ENCODE data around the gene SFT2D3. TPM values are rescaled to one million over a fixed set of nuclear protein-coding genes. Genes with fewer than 3 reads are reported as not detected.

Gene SFT2D3
- total and polyA plus RNA-seq, 9 donors: 5.1 to 9.8 (median 6.9) TPM

DNA sequence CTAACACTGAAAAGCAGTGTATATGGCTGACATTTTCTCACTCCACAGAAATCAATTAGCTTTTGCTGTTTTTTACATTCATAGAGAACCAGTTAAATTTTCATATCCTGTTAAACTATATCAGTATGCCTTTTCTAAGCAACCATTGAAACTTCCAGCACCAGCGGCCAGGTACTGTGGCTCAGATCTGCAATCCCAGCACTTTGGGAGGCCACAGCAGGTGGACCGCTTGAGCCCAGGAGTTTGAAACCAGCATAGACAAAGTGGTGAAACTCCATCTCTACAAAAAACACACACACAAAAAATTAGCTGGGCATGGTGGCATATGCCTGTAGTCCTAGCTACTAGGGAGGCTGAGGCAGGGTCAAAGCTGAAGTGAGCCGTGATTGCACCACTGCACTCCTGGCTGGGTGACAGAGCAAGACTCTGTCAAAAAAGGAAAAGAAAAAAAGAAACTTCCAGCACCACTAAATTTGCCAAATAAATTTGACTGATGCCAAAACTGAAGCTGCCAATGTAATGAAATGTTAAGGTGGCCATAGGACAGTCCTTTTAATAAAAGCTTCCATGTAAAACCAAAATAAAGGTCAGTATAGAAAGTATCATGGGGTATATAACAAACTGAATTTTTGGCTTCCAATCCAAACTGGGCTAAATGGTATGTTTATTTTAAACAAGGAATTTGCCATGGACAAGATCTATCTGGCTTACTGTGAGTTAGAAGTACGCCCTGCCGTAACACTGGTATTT lies 3.5 kb downstream of the SFT2D3 start:
- DNase-seq: no peak
- peaks cover 3% of the 10 kb centered on the region for H3K4me1 ChIP-seq (ENCODE audit: insufficient read depth)
- intact Hi-C loops (cut with DNase I): loop anchor here in 1 of 4 donors (5.0 kb wide), 1 partner anchor 322 kb away; the partner anchor contains the start of gene SAP130
- H3K36me3 ChIP-seq: no peaks in the 10 kb centered on the region
- no peak overlapping the region for H3K27ac ChIP-seq
- 73 to 77% (median 75%) methylated on average over 5 of the region's 5 CpGs for WGBS, 3 donors
- H3K9me3 ChIP-seq: no peaks in the 10 kb centered on the region
- no peak overlapping the region for H3K4me3 ChIP-seq
- TF ChIP-seq EP300 (IDR thresholded peaks at IDR 0.05) (no peak), POLR2A (IDR thresholded peaks at IDR 0.05) (no peak)
- TF ChIP-seq, protein P1, sequence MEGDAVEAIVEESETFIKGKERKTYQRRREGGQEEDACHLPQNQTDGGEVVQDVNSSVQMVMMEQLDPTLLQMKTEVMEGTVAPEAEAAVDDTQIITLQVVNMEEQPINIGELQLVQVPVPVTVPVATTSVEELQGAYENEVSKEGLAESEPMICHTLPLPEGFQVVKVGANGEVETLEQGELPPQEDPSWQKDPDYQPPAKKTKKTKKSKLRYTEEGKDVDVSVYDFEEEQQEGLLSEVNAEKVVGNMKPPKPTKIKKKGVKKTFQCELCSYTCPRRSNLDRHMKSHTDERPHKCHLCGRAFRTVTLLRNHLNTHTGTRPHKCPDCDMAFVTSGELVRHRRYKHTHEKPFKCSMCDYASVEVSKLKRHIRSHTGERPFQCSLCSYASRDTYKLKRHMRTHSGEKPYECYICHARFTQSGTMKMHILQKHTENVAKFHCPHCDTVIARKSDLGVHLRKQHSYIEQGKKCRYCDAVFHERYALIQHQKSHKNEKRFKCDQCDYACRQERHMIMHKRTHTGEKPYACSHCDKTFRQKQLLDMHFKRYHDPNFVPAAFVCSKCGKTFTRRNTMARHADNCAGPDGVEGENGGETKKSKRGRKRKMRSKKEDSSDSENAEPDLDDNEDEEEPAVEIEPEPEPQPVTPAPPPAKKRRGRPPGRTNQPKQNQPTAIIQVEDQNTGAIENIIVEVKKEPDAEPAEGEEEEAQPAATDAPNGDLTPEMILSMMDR (IDR thresholded peaks at IDR 0.05): no peak
- H3K27me3 ChIP-seq: no peaks in the 10 kb centered on the region

DNA sequence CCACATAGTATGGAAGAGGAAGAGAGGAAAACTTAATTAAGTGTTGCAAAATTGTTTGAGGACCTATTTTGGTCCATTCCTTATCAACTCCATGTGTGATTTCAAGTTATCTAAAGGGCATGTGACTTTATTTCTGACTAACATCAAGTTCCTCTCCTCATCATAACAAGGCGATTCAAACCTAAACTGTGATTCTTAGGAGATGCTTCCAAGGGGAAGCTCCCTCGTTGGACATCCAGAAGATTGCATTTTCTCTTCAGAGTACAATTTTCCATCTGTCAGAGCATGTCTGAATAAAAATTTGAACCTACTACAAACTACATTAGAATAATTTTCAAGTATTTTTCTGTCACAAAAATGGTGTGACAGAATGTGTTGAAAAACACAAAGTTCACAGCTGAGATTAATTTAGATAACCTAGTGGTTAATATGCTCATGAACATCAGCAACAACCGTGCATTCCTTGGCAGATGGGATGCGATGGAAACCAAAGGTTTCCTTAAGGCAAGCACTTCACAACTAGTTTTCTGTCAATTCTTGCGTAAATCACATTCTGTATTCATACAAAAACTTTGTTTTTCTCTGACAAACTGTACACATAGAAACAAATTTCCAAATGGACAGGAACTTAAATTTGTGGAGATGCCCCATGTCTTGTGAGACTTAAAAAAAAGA lies 4.2 kb downstream of the SFT2D3 start:
- no peak for DNase-seq
- H3K4me1 ChIP-seq (ENCODE audit: insufficient read depth): peaks cover 2% of the 10 kb centered on the region
- H3K27me3 ChIP-seq: no peaks in the 10 kb centered on the region
- no peak overlapping the region for H3K27ac ChIP-seq
- intact Hi-C loops (cut with DNase I): no loop called here
- no peaks in the 10 kb centered on the region for H3K9me3 ChIP-seq
- no peaks in the 10 kb centered on the region for H3K36me3 ChIP-seq
- 61 to 71% (median 68%) methylated on average over 5 of the region's 5 CpGs for WGBS, 3 donors
- H3K4me3 ChIP-seq: no peak overlapping the region
- no peak for TF ChIP-seq EP300 (IDR thresholded peaks at IDR 0.05)
- no peak for TF ChIP-seq POLR2A (IDR thresholded peaks at IDR 0.05)
- TF ChIP-seq, protein P1 (IDR thresholded peaks at IDR 0.05): no peak

DNA sequence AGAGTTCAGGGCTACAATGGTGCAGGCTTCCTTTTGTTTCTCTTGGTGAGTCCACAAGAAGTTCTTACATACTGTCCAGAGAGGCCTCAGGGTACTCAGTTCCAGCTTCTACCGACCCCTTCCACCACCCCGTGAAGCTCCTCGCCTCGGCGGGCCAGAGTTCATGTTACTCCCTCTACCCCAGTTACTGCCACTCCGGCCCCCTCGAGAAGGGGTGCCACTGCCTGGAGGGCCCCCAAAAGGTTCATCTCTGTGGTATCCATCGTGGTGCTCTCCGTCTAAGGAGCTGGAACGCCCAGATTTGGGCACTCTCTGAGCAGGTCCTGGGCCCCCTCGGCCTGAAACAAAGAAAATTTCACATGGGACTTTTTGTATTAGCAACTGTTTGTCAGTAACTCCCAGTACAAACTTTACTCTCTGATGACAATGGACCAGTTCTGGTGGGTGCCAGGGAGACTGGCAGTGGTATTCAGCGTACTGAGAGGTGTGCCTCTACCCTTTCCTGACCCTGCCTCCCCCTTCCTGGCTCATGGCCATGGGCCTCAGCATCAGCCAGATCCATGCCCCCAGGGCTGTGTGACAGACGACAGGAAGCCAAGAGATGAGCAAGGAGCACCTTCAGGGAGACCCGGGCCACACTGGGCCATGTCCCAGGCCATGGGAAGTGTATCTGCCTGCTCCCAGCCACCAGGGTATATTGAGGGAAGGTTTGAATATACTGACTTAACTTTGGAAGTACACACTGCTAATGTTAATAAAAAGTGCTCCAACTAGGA lies 5.1 kb downstream of the SFT2D3 start:
- Histone ChIP-seq H3K4me3 (no peak overlapping the region), H3K36me3 (no peaks in the 10 kb centered on the region), H3K27ac (no peak overlapping the region), H3K9me3 (no peaks in the 10 kb centered on the region), H3K27me3 (no peaks in the 10 kb centered on the region), H3K4me1 (ENCODE audit: insufficient read depth) (no peaks in the 10 kb centered on the region)
- WGBS, 3 donors: 91 to 97% (median 92%) methylated on average over 14 of the region's 14 CpGs
- peak in 1 of 5 donors; percentile 30 for DNase-seq
- intact Hi-C loops (cut with DNase I): no loop called here
- TF ChIP-seq EP300 (IDR thresholded peaks at IDR 0.05): no peak

DNA sequence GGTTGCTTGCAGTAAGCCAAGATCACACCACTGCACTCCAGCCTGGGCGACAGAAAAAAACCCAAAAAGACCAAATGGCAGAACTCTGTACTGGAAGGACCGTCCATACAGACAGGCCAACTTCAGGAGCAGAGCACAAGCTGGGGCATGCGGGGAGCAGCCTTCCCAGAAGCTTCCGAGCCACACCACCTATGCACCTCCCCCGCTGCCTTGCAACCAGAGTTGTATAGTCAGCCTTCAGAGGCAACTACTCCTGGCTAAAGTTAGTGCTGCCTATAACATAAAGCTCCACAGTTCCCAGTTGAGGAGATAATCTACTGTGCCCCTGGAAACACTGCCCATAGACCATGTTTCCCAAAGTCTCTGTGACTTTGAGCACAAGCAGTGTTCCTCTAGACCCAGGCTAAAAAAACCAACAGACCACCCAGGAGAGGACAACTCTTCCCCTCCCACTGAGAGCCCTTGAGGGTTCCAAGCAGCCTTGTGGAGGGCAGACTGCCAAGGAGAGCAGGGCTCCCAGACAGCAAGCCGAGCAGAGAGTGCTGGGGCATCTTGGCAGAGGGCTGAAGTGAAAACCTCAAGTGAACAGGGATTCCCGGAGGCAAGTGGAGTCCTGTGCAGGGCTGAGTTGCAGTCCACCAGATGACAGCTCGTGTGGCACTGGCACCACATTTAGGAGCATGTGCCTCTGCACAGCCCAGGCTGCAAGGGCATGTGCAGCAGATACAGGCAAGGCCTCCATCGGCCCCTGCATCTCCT lies 6.8 kb downstream of the SFT2D3 start:
- Histone ChIP-seq H3K36me3 (no peaks in the 10 kb centered on the region), H3K27ac (no peak overlapping the region), H3K4me1 (ENCODE audit: insufficient read depth) (no peaks in the 10 kb centered on the region), H3K4me3 (no peak overlapping the region), H3K27me3 (no peaks in the 10 kb centered on the region), H3K9me3 (no peaks in the 10 kb centered on the region)
- TF ChIP-seq EP300 (IDR thresholded peaks at IDR 0.05): no peak
- TF ChIP-seq POLR2A (IDR thresholded peaks at IDR 0.05): no peak
- TF ChIP-seq, protein P1 (IDR thresholded peaks at IDR 0.05): no peak
- DNase-seq: no peak
- 62 to 75% (median 68%) methylated on average over 9 of the region's 9 CpGs for WGBS, 3 donors
- intact Hi-C loops (cut with DNase I): no loop called here

Data from ovary (tissue), 9 donors.